Large intestine (tissue), 3 donors: ENCODE results near the gene GPR132. TPM values are rescaled to one million over a fixed set of nuclear protein-coding genes. Genes with fewer than 3 reads are reported as not detected.
A peak's percentile ranks its signal among the peaks of the same experiment; 100 is the strongest.

Experiments used
- DNase-seq, 2 donors: peaks; one replicate each; pipeline versions ENCODE4 v3.0.0 to v3.0.0-alpha.2; 2013
- H3K27ac ChIP-seq: one replicate; pipeline ENCODE4 v1.5.1; 2013; ENCODE audit warnings: low read length
- H3K27me3 ChIP-seq: 2 replicates; pipeline ENCODE4 v1.6.1; 2013; ENCODE audit warnings: low read length; ENCODE audit not compliant: control insufficient read depth, insufficient read depth
- H3K36me3 ChIP-seq: 2 replicates; pipeline ENCODE4 v1.6.1; 2013; ENCODE audit warnings: low read length; ENCODE audit not compliant: control insufficient read depth, insufficient read depth
- H3K4me1 ChIP-seq: one replicate; pipeline ENCODE4 v1.6.1; 2013; ENCODE audit warnings: low read length; ENCODE audit not compliant: control insufficient read depth, insufficient read depth
- H3K4me3 ChIP-seq: one replicate; pipeline ENCODE4 v1.5.1; 2013; ENCODE audit warnings: low read length
- H3K9me3 ChIP-seq: one replicate; pipeline ENCODE4 v1.6.1; 2013; ENCODE audit warnings: mild to moderate bottlenecking, low read depth, low read length, moderate library complexity; ENCODE audit not compliant: control insufficient read depth
- whole genome bisulfite sequencing: methylation state at CpG from one replicate; pipeline ENCODE4 v1.1.5; 2013; ENCODE audit warnings: low lambda C conversion rate; ENCODE audit not compliant: insufficient coverage; 5-methylcytosine and 5-hydroxymethylcytosine counted together
- polyA plus RNA-seq: library from polyadenylated mRNA; unstranded; fragments of 120-200 nt; gene quantifications from one replicate; pipeline ENCODE4 v1.2.1, GENCODE V29; 2013

GPR132 gene
- polyA plus RNA-seq, 1 donor: 1.5 TPM

DNA sequence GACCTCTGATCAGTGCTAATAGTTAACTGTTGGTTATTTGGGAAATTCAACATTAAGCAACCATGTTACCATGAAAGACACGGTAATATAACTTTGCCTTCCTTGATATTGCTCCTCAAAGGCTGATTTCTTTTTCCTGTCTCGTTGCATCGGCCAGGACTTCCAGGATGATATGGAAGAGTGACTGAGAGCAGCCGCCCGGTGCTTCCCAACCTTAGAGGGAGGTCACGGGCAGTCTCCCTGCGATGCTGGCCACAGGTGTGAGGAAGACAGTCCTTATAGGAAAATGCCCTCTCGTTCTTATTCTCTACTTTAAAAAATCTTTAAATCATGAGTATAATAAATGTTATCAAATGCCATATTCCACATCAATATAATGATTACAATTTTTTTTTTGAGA is 33.1 kb upstream of the GPR132 start:
- 60% methylated on average over 1 of the region's 8 CpGs for WGBS
- peaks cover 2% of the 10 kb centered on the region for H3K27me3 ChIP-seq
- DNase-seq: no peak

DNA sequence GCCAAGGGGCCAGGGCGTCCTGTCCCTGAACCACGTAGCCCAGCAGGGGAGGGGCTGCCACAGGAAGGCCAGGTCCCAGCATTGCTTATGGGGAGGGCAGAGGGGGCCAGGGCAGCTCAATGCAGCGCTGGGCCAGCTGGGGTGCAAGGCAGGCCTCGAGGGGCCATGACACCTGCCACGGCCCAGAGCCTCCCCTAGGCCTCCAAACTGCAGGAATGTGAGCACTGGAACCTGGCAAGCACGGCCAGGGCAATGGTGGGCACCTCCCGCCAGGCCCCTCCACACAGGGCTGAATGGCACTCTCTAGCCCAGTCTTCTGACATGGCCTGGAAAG is 32.5 kb upstream of the GPR132 start:
- Histone ChIP-seq H3K27me3 (no peaks in the 10 kb centered on the region), H3K9me3 (peaks cover 8% of the 10 kb centered on the region), H3K27ac (no peak overlapping the region), H3K36me3 (no peaks in the 10 kb centered on the region), H3K4me3 (no peak overlapping the region), H3K4me1 (peaks cover 10% of the 10 kb centered on the region)
- WGBS: no CpG with 5 or more reads among the region's 7 CpGs
- no peak for DNase-seq

More for the DNA sequence above, 33.1 kb upstream of the GPR132 start:
- Histone ChIP-seq H3K27ac (no peak overlapping the region), H3K36me3 (no peaks in the 10 kb centered on the region), H3K9me3 (peaks cover 8% of the 10 kb centered on the region), H3K4me1 (peaks cover 8% of the 10 kb centered on the region), H3K4me3 (no peak overlapping the region)

DNA sequence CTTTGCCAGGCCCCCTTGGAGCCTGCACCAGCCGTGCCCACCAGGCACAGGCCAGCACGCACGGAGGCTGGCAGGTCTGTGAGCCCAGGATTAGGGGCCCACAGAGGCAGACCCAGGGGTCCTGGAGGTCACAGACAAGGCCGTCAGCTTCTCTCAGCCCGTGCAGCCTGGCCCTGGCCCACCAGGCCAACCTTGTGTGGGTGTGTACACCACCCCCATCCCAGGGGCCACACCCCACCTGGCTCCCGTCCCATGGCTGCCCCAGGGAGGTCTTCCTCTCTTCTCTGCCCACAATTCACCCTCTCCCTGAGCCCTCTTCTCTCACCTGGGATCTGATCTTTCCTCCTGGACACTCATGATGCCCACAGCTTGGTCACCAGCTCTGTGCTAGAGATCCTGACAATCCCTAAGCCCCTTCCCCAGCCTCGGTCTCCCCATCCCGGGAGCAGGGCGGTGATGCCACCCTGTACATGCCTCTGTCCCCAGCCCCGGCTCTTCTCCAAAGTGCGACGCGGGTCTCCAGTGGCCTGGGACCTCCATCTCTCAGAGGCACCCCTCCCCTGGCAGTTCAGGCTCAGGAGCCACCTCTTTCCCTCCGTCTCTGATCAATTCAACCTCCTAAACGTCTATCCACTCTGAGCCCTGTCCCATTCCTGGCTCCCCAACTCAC is 31.1 kb upstream of the GPR132 start:
- no CpG with 5 or more reads among the region's 15 CpGs for WGBS
- no peak for DNase-seq
- no peak overlapping the region for H3K27ac ChIP-seq

DNA sequence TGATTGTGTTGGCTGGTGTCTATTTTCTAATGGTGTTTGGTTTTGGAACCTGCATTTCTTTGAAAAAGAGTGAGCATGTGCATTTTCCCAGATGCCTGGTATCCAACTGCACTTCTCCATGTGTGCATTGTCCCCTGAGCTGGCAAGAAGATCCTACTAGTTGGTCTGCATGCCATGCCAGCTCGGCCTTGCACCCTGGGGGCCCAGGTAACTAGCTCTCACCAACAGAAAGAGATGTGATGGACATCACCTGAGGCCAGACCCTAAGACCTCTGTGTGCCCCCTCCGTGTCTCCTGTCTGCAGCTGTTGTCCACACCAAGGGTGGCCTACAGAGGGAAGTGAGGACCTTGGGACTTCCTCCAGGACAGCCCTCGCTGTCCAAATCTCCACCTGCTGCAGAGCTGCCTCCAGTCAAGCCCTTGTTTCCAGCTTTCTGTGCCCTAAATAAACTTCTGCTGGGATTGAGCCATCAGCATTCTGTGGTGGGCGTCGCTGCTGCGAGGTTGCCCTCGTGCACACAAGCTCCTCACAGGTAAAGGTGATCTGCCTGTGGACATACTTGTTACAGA is 30.1 kb upstream of the GPR132 start:
- no peak overlapping the region for H3K27ac ChIP-seq
- H3K27me3 ChIP-seq: no peaks in the 10 kb centered on the region
- H3K4me3 ChIP-seq: no peak overlapping the region
- peaks cover 8% of the 10 kb centered on the region for H3K9me3 ChIP-seq
- no CpG with 5 or more reads among the region's 7 CpGs for WGBS
- no peak for DNase-seq
- H3K4me1 ChIP-seq: peaks cover 32% of the 10 kb centered on the region
- no peaks in the 10 kb centered on the region for H3K36me3 ChIP-seq

More for the DNA sequence above, 31.1 kb upstream of the GPR132 start:
- no peak overlapping the region for H3K4me3 ChIP-seq
- no peaks in the 10 kb centered on the region for H3K36me3 ChIP-seq
- peaks cover 8% of the 10 kb centered on the region for H3K9me3 ChIP-seq
- H3K4me1 ChIP-seq: peaks cover 23% of the 10 kb centered on the region
- H3K27me3 ChIP-seq: no peaks in the 10 kb centered on the region

DNA sequence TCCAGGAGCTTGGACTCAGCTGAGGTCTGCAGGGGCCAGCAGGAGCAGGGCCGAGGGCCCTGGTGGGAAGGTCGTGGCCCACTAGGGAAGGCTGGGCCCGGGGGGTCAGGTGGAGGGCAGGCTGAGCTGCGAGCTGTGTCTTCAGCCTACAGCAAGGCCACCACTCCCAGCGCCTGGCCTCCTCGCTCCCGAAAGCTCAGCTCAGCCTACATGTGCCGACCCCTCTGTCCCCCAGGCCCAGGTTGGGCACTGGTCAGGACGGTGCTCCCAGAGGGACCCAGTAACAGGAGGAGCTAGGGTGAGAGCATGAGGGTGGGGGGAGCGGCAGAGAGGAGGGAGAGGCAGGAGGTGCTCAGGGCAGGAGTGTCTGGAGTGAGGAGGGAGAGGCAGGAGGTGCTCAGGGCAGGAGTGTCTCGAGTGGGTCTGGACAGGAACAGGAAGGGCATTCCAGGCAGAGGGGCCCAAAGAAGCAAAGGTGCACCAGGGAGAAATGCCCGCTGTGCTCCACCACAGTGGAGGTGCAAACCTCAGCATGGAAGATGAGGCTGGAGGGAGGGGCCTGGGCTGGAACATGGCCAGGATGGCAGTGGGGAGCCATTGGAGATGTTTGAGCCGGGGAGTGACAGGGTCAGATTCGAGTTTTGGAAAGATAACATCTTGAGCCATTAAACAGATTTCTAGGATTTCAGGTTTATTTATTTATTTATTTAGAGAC is 29.1 kb upstream of the GPR132 start:
- H3K27ac ChIP-seq: peak overlapping the region; percentile 96
- H3K4me3 ChIP-seq: peak overlapping the region; percentile 93
- peaks cover 33% of the 10 kb centered on the region for H3K4me1 ChIP-seq
- H3K36me3 ChIP-seq: no peaks in the 10 kb centered on the region
- DNase-seq: peak in 1 of 2 donors; percentile 26
- no peaks in the 10 kb centered on the region for H3K27me3 ChIP-seq
- no CpG with 5 or more reads among the region's 14 CpGs for WGBS
- H3K9me3 ChIP-seq: peaks cover 4% of the 10 kb centered on the region

DNA sequence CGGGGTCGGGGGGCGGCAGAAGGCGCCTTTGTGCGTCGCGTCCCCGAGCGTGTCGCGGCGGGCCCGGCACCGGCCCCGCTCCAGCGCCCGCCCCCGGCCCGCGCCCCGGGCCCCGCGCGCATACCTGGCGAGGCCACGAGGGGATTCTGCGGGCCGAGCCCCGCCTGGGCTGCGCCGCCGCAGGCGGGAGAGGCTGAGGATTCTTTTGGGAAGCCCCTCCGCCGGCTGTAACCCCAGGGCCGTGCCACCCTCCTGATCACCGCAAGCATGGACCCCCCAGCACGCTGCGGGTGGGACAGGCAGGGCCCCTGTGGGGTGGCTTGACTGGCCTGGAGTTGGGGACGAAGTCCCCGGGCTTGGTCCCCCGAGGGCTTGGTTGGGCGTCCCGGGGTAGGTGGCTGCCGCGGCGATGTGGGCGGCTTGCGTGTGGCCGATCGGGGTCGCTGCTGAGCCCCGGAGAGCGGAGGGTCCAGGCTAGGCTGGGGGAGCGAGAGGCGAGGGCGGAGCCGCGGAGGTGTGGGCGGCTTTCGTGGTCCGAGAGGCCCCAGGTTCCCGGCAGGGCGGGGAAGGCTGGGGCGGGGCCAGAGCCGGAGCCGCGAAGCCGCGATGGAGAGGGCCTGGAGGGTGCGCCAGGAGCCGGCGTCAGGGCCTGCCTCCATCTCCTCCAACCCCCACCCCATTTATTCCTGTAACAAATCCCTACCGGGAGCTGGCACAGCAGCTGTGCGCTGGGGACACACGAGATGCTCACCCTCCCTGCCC is 28.4 kb upstream of the GPR132 start:
- Histone ChIP-seq H3K4me1 (peaks cover 40% of the 10 kb centered on the region), H3K36me3 (no peaks in the 10 kb centered on the region), H3K4me3 (peak overlapping the region; percentile 93), H3K9me3 (peaks cover 4% of the 10 kb centered on the region), H3K27me3 (peaks cover 2% of the 10 kb centered on the region), H3K27ac (peak overlapping the region; percentile 96)
- DNase-seq: peak; percentile 85 to 92
- no CpG with 5 or more reads among the region's 76 CpGs for WGBS

DNA sequence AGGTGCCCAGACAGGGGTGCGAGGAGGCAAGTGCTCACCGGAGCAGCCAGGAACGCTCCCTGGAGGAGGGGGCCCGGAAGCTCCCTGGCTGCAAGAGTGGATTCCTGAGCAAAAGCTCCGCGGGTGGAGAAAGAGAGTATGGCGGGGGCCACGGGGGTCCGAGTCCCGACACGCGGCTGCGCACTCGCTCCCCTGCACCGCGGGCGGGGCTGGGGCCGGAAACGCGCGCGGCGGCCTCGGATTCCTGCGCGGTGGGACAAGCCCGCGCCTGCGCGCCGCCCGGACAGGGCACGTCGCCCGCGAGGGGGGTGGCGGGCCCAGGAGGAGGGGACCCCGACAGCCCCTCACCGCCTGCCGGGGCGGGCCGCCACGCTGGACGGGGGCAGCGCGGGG is 27.8 kb upstream of the GPR132 start:
- H3K4me1 ChIP-seq: peaks cover 43% of the 10 kb centered on the region
- peak overlapping the region; percentile 64 for H3K4me3 ChIP-seq
- H3K27ac ChIP-seq: peak overlapping the region; percentile 97
- H3K9me3 ChIP-seq: peaks cover 4% of the 10 kb centered on the region
- no peaks in the 10 kb centered on the region for H3K36me3 ChIP-seq
- no CpG with 5 or more reads among the region's 46 CpGs for WGBS
- peaks cover 8% of the 10 kb centered on the region for H3K27me3 ChIP-seq
- DNase-seq: no peak

DNA sequence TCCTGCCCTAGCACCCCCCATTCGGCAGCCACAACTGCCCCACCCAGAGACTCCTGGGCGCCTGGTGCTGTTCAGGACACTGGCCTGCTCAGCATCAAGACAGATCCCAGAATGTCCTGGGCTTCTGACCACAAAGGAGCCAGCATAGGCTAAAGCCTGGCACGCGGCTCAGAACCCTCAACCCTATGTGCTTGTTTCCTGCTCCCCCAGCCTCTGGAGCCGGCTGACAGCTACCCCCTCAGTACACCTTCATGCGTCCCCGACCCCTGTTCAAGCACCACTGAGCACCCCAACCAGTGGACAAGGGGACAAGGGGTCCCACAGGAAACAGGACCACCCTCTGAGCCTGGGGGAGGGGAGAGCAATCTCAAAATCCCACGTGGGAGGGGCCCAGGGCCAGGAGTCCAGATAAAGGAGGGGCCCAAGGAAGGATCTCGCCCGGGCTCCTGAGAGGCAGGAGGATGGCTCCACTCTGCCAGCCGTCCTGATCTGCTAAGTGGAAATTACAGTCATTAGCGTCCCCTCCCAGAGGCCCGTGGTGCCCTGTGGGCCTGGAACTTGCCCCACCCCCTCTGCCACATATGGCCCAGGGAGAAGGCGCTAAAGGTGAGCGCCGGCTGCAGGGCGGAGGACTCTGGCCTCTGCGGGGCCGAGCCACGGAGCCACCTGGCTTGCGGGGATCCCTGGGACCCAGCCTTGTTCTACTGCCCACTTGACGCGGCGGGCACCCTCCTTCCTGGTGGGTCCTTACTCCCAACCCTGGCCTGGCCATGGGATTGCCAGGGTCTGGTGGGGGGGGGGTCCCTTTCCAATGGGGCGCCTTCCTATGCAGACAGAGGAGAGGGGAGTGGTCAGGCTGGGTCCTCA is 27.2 kb upstream of the GPR132 start:
- Histone ChIP-seq H3K4me3 (peak overlapping the region; percentile 64), H3K27me3 (peaks cover 13% of the 10 kb centered on the region), H3K27ac (peak overlapping the region; percentile 97), H3K36me3 (no peaks in the 10 kb centered on the region), H3K4me1 (peaks cover 45% of the 10 kb centered on the region), H3K9me3 (peaks cover 2% of the 10 kb centered on the region)
- no CpG with 5 or more reads among the region's 25 CpGs for WGBS
- DNase-seq: peak; percentile 81 to 93

DNA sequence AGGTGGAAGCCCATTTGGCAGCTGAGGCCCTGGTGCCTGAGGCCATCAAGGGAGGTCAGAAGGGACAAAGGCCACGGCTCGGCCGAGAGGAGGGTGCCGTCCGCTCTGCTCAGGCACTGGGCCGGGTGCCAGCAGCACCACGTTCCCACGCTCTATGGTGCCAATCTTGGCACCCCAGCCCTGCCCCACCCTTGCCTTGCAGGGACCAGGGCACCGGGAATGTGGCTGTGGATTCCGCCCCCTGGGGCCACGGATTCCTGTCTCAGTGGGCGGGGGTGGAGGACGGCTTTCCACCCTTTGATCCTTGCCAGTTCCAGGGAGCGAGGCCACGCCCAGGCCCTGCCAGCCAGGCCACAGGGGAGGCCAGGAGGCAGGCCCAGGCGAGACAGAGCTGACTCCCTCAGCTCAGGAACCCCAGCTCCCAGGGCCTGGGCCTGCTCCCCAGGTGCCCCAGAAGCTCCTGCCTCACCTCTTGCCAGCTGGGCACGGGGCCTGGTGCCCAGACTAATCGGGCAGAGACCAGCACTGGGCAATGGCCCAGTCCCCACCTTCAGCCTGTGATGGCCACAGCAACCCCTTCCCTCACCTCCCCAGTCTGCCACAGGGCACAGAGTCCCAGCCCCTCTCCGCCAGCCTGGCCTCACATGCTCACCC is 26.4 kb upstream of the GPR132 start:
- H3K27ac ChIP-seq: peak overlapping the region; percentile 97
- DNase-seq: peak; percentile 79 to 90
- peaks cover 18% of the 10 kb centered on the region for H3K27me3 ChIP-seq
- peaks cover 46% of the 10 kb centered on the region for H3K4me1 ChIP-seq
- H3K36me3 ChIP-seq: no peaks in the 10 kb centered on the region
- H3K9me3 ChIP-seq: peaks cover 2% of the 10 kb centered on the region
- H3K4me3 ChIP-seq: no peak overlapping the region
- no CpG with 5 or more reads among the region's 19 CpGs for WGBS
